H1 (cell line): ENCODE results near the gene JAKMIP1. TPM values are rescaled to one million over a fixed set of nuclear protein-coding genes. Genes with fewer than 3 reads are reported as not detected.

Experiments
- CBX5 ChIP-seq: fragments of 300-800, 300-1000 bp; sonication (generic); IDR thresholded peaks from 2 replicates; pipeline ENCODE4 v1.7.1; 2016; ENCODE audit warnings: antibody characterized with exemption, low read length, low read depth
- FOSL1 ChIP-seq: IDR thresholded peaks from 2 replicates; pipeline ENCODE4 v1.6.1; 2011; ENCODE audit warnings: mild to moderate bottlenecking, low read depth, low read length, moderate library complexity; ENCODE audit not compliant: insufficient read depth
- MAFK ChIP-seq: IDR thresholded peaks from 2 replicates; pipeline ENCODE4 v1.6.1; 2012; ENCODE audit warnings: low read depth, mild to moderate bottlenecking, improper control_type of control experiment, low read length
- SRF ChIP-seq: IDR thresholded peaks from 2 replicates; pipeline ENCODE4 v1.6.1; 2011; ENCODE audit warnings: mild to moderate bottlenecking, low read depth, low read length, moderate library complexity
- polyA plus RNA-seq, 7 experiments: library from polyadenylated mRNA; depleted of rRNA in 3 of 7; stranded (reverse) in 5 of 7; unstranded in 2 of 7; fragments of >200 nt in 5 of 7; fragments of 200-250 nt in 2 of 7; gene quantifications; 1 replicate in 5 of 7; 2 replicates in 1 of 7; 4 replicates in 1 of 7; pipeline versions ENCODE4 v1.2.1 to v1.2.3, GENCODE V29; 2011 to 2013; ENCODE audit warnings: missing spikeins in 2 of 7, mixed read lengths in 2 of 7
- total RNA-seq: library from RNA; stranded (reverse); fragmentation: NEBNext Ultra II Directional; extraction: Animal tissue kit (Norgen Biotek cat#: 25700); gene quantifications from 2 replicates; pipeline ENCODE4 v1.2.1, GENCODE V29; 2021

Gene JAKMIP1
- total and polyA plus RNA-seq, 2 of the 8 experiments (the other 6 are each of a cell fraction or from before 2014, with no cell fraction given), result 2.5 to 4.4 TPM

- TF ChIP-seq SRF (no peak), FOSL1 (no peak), MAFK (no peak), CBX5 (no peak)
These were observed 37.5 kb downstream of the JAKMIP1 start (continued) for GRCh38 chr4:6162885-6163284.
